ENCODE measurements around the gene RAB11A.

The RAB11A gene

GRCh38 chr15:65917936-65918335 lies 48.6 kb downstream of the RAB11A start:
- no peak for DNase-seq (ENCODE audit: low spot score)

DNA sequence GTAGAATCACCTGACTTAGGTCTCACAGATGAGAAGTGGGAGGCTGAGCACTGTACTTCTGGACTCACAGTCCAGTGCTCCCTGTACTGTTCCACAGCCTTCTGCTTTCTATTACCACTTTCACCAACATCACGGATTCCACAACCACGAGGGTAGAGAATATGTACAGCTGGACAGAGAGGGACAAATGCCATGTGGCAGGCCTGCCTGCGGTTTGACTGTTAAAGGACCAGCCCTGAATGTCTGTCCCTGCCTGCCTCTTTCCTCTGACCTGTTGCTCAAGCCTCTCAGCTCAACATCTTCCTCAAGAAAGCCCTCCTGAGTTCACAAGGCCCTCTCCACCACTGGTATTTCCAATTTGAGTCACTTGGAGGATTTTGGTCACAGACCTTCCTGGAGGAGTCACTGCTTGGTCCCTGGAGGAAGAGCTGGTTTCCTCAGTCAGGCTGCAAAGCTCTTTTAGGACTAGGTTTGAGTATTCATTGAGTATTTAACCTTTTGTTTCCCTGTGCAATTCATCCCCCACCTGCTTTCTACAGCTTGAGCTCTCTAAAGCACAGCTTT lies 49.1 kb downstream of the RAB11A start:
- DNase-seq (ENCODE audit: low spot score): no peak

DNA sequence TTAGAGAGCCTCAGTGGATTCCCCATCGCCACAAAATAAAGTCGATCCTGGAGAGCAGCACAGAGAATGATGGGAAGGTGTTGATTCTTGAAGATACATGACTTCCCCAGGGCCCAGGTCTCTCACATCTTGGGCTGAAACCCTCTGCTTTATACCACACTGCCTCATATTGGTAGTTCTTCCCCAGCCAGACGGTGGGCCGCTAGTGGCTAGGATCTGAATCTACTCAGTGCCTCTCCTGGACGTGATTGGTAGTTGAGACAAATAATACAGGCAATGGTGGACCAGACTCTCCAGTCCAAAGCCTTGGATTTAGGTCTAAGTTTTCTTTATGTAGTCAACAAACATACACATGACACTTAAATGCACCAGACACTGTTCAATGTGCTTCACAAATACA lies 49.7 kb downstream of the RAB11A start:
- DNase-seq (ENCODE audit: low spot score): no peak

- no peak for DNase-seq (ENCODE audit: low spot score)
These were observed 50.1 kb downstream of the RAB11A start for GRCh38 chr15:65919353-65919752.

GRCh38 chr15:65920121-65920520 lies 50.8 kb downstream of the RAB11A start:
- DNase-seq (ENCODE audit: low spot score): no peak

- DNase-seq (ENCODE audit: low spot score): no peak
These were observed 51.6 kb downstream of the RAB11A start for GRCh38 chr15:65920825-65921309.

DNA sequence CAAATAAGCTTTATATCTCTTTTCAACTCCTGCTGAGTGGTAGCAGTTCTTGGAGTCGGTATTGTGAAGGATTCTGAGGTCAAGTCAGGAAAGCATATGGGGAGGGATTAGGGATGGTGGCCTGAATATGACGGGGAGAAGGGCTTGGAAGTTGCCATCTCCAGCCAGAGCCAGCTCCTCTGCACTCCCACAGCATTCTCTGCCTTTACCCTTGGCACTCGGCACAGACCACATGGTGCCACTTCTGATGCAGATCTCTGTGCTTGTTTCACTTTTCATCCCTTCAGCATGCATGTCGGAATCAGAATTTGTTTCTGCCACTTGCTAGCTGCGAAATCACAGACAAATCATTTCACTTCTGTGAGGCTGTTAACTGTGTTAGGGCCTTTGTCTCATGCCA lies 52.5 kb downstream of the RAB11A start:
- DNase-seq (ENCODE audit: low spot score): no peak

DNA sequence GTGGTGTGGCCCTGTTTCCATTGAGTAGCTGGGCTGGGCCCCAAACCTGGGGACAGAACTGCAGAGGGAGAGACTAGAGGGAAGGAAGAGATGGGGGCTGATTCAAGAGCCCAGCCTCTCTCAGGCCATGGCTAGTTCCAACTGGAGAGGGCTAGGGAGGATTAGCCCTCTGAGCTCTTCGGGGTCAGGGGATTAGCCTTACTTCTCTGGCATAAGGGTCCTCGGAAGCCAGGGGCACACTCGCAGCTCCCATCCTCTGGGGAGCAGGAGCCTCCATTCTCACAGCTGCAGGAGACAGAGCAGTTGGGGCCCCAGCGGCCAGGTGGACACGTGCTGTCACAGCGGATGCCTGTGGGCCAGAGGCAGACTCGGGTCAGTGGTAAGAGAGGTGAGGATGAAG lies 53.3 kb downstream of the RAB11A start:
- DNase-seq (ENCODE audit: low spot score): no peak

- DNase-seq (ENCODE audit: low spot score): no peak
These were observed 54.0 kb downstream of the RAB11A start for GRCh38 chr15:65923264-65923663.

GRCh38 chr15:65924004-65924403 lies 54.7 kb downstream of the RAB11A start:
- DNase-seq (ENCODE audit: low spot score): no peak

- no peak for DNase-seq (ENCODE audit: low spot score)
These were observed 56.0 kb downstream of the RAB11A start for GRCh38 chr15:65925338-65925737.

DNA sequence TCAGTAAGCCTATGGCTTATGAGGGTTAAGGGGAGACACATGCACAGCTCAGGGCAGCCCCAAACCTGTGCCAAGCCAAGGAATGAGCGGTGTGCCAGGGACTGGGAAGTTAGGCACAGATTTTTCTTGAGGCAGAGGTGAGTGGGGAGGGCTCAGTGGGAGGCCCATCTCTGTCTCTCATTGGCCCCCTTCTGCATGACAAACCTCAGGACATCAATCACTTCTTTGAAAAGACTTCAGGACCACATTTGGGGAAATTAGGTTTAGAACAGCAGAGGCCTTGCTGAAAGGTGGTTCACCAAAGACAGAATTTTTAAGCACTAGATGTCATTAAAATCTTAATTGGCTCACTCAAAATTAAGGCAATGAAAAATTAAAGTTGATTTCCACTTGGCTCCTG lies 57.2 kb downstream of the RAB11A start:
- DNase-seq (ENCODE audit: low spot score): no peak

DNA sequence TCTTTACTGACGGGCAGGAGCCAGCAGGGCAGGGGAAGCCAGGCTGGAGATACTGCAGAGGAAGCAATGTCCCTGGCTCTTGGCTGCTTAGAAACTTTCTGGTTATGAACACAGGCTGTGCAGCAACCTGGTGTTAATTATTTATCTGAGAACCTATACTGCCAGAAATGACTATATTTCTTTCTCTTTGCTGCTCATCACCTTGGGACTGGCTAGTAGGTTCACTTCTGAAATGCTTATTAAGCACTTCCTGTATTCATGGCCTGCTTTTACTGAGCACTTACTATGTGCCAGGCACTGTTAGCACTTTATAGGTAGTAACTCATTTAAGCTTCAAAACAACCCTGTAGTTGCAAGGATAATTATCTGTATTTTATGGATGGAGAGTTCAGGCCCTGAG lies 57.6 kb downstream of the RAB11A start:
- no peak for DNase-seq (ENCODE audit: low spot score)

DNA sequence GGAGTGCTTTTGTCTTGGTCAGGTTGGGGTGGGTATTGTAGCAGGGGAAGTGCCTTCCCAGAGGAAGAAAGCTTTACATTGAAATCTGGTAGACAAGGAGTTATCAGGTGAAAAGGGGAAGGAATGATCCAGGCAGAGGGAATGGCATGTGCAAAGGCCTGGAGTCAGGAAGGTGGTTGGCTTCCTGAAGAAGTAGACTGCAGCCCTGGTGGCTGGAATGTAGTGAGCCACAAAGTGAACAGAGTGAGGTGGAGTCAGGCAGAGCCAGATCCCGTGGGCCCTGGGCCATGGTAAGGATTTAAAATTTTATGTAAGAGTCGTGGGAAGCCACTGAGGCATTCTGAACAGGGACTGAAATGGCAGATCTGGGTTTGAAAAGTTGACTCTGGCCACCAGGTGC lies 58.3 kb downstream of the RAB11A start:
- DNase-seq (ENCODE audit: low spot score): no peak

GRCh38 chr15:65929573-65929972 lies 60.3 kb downstream of the RAB11A start:
- DNase-seq (ENCODE audit: low spot score): no peak

- no peak for DNase-seq (ENCODE audit: low spot score)
These were observed 60.8 kb downstream of the RAB11A start for GRCh38 chr15:65930134-65930533.

DNA sequence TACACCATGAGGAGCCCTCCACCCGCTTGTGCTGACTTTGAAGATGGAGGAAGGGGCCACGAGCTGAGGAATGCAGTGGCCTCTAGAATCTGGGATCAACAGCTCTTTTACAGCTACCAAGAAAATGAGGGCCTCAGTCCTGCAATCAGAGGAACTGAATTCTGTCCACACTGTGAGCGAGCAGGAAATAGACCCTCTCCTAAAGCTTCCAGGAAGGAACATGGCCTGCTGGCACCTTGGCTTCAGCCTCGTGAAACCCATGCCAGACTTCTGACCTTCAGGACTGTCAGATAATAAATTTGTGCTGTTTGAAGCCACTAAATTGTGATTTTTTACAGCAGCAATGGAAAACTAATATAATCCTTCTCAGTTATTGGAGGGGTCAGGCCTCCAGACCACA lies 61.9 kb downstream of the RAB11A start:
- DNase-seq (ENCODE audit: low spot score): no peak

- DNase-seq (ENCODE audit: low spot score): no peak
These were observed 66.1 kb downstream of the RAB11A start for GRCh38 chr15:65935391-65935790.

- no peak for DNase-seq (ENCODE audit: low spot score)
These were observed 67.0 kb downstream of the RAB11A start for GRCh38 chr15:65936282-65936681.

- DNase-seq (ENCODE audit: low spot score): no peak
These were observed 67.8 kb downstream of the RAB11A start for GRCh38 chr15:65937054-65937453.

- DNase-seq (ENCODE audit: low spot score): no peak
These were observed 68.2 kb downstream of the RAB11A start for GRCh38 chr15:65937476-65937875.

- no peak for DNase-seq (ENCODE audit: low spot score)
These were observed 69.3 kb downstream of the RAB11A start for GRCh38 chr15:65938604-65939003.

GRCh38 chr15:65939901-65940617 lies 70.8 kb downstream of the RAB11A start:
- DNase-seq (ENCODE audit: low spot score): no peak

DNA sequence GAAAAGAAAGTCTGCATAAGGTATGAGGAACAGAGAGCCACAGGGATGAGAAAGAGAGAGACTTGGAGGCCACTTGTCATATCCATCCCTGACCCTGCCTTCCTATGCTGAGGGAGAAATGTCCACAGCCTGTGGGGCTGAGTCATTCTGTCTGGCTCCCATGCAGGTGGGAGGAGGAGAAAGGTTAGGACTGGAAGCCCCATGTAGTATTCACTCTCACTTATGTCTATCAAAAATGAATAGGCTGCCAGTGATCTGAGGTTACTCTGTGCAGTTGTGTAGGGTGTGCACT lies 71.3 kb downstream of the RAB11A start:
- no peak for DNase-seq (ENCODE audit: low spot score)

Measured in COLO829 (cell line).